Stimulated activated effector memory CD8-positive, alpha-beta T cell treated with anti-CD3 and anti-CD28 coated beads, Interleukin-12 subunit alpha, Interleukin-12 subunit beta, amount 100 ng/mL, for 72 hours (primary cell): Measurements from ENCODE around the gene SMPD1.
"Not testable (repeated sequence)": the region's sequence is repeated elsewhere in the genome, so short reads cannot be mapped to it uniquely, and the experiment has no call there.

Experiments
- ATAC-seq: fragments of 150-1000 bp; cut with Tn5 transposase; 2 replicates; pipeline ENCODE4 v1.10.0; 2021
- DNase-seq, 2 donors: peaks; one replicate each; pipeline ENCODE4 v3.0.0; 2021 to 2022; ENCODE audit warnings: low spot score in 2 of 2
- H3K27ac Mint-ChIP-seq: one replicate; pipeline ENCODE4 v1.8.0; 2022; ENCODE audit warnings: mild to moderate bottlenecking, mixed read lengths
- H3K36me3 Mint-ChIP-seq: one replicate; pipeline ENCODE4 v1.8.0; 2022; ENCODE audit warnings: mild to moderate bottlenecking, mixed read lengths
- H3K4me1 Mint-ChIP-seq: one replicate; pipeline ENCODE4 v1.8.0; 2022; ENCODE audit warnings: mixed read lengths
- H3K4me3 Mint-ChIP-seq: one replicate; pipeline ENCODE4 v1.8.0; 2022; ENCODE audit warnings: mild to moderate bottlenecking, mixed read lengths
- H3K9me3 Mint-ChIP-seq: one replicate; pipeline ENCODE4 v1.8.0; 2022; ENCODE audit warnings: mixed read lengths

SMPD1 gene

GRCh38 chr11:6377902-6378639 is 12.2 kb upstream of the SMPD1 start:
- H3K36me3 Mint-ChIP-seq: no peaks in the 10 kb centered on the region
- no peaks in the 10 kb centered on the region for H3K9me3 Mint-ChIP-seq
- H3K4me3 Mint-ChIP-seq: no peak overlapping the region
- no peak overlapping the region for H3K27ac Mint-ChIP-seq
- no peak for DNase-seq
- no peaks in the 10 kb centered on the region for H3K4me1 Mint-ChIP-seq
- ATAC-seq: peak; percentile 53

GRCh38 chr11:6378640-6378989 is 11.7 kb upstream of the SMPD1 start:
- Mint-ChIP-seq H3K4me3 (no peak overlapping the region), H3K4me1 (no peaks in the 10 kb centered on the region), H3K36me3 (no peaks in the 10 kb centered on the region), H3K27ac (no peak overlapping the region), H3K9me3 (no peaks in the 10 kb centered on the region)
- DNase-seq: no peak
- ATAC-seq: no peak

GRCh38 chr11:6385046-6385777 is 5.1 kb upstream of the SMPD1 start:
- ATAC-seq (no peak), DNase-seq (no peak)
- Mint-ChIP-seq H3K27ac (no peak overlapping the region), H3K36me3 (peaks cover 7% of the 10 kb centered on the region), H3K4me3 (no peak overlapping the region), H3K9me3 (no peaks in the 10 kb centered on the region), H3K4me1 (peaks cover 22% of the 10 kb centered on the region)

GRCh38 chr11:6387811-6388599 is 2.3 kb upstream of the SMPD1 start:
- H3K9me3 Mint-ChIP-seq: no peaks in the 10 kb centered on the region
- H3K4me1 Mint-ChIP-seq: peaks cover 37% of the 10 kb centered on the region
- peak overlapping the region; percentile 7 for H3K27ac Mint-ChIP-seq
- peaks cover 13% of the 10 kb centered on the region for H3K36me3 Mint-ChIP-seq
- no peak overlapping the region for H3K4me3 Mint-ChIP-seq
- DNase-seq (no peak), ATAC-seq (no peak)

GRCh38 chr11:6388748-6389147 is 1.5 kb upstream of the SMPD1 start:
- H3K4me3 Mint-ChIP-seq: peak overlapping the region; percentile 84
- H3K4me1 Mint-ChIP-seq: peaks cover 42% of the 10 kb centered on the region
- peak overlapping the region; percentile 7 for H3K27ac Mint-ChIP-seq
- DNase-seq (no peak), ATAC-seq (no peak)
- no peaks in the 10 kb centered on the region for H3K9me3 Mint-ChIP-seq
- H3K36me3 Mint-ChIP-seq: peaks cover 14% of the 10 kb centered on the region

GRCh38 chr11:6390718-6391469 is 620 bp downstream of the SMPD1 start:
- peaks cover 18% of the 10 kb centered on the region for H3K36me3 Mint-ChIP-seq
- H3K4me3 Mint-ChIP-seq: peak overlapping the region; percentile 84
- DNase-seq: peak in 1 of 2 donors; percentile 60
- peak overlapping the region; percentile 97 for H3K27ac Mint-ChIP-seq
- H3K9me3 Mint-ChIP-seq: no peaks in the 10 kb centered on the region
- no peak for ATAC-seq
- H3K4me1 Mint-ChIP-seq: peaks cover 37% of the 10 kb centered on the region

GRCh38 chr11:6391537-6392134 is 1.4 kb downstream of the SMPD1 start:
- Mint-ChIP-seq H3K36me3 (peaks cover 25% of the 10 kb centered on the region), H3K27ac (no peak overlapping the region), H3K9me3 (no peaks in the 10 kb centered on the region), H3K4me1 (peaks cover 37% of the 10 kb centered on the region), H3K4me3 (peak overlapping the region; percentile 84)
- no peak for DNase-seq
- ATAC-seq: no peak

DNA sequence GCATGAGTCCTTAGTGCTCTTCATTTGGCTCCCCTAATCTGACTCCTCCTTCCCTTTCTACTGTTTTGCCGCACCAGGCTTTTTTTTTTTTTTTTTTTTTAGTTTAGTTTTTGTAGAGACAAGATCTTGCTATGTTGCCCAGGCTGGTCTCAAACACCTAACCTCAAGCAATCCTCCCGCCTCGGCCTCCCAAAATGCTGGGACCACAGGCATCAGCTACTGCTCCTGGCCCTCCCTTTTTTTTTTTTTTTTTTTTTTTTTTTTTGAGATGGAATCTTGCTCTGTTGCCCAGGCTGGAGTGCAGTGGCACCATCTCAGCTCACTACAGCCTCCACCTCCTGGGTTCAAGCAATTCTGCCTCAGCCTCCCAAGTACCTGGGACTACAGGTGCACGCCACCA is 2.0 kb downstream of the SMPD1 start:
- peaks cover 37% of the 10 kb centered on the region for H3K4me1 Mint-ChIP-seq

DNA sequence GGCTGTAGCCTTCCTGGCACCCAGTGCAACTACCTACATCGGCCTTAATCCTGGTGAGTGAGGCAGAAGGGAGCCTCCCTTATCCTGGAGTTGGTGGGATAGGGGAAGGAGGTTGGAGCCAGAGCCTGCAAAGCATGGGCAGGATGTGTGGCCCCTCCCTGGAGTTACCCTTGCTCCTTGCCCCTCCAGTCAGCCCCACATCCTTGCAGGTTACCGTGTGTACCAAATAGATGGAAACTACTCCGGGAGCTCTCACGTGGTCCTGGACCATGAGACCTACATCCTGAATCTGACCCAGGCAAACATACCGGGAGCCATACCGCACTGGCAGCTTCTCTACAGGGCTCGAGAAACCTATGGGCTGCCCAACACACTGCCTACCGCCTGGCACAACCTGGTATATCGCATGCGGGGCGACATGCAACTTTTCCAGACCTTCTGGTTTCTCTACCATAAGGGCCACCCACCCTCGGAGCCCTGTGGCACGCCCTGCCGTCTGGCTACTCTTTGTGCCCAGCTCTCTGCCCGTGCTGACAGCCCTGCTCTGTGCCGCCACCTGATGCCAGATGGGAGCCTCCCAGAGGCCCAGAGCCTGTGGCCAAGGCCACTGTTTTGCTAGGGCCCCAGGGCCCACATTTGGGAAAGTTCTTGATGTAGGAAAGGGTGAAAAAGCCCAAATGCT is 3.9 kb downstream of the SMPD1 start:
- Mint-ChIP-seq H3K27ac (peak overlapping the region; percentile 75), H3K4me1 (peaks cover 34% of the 10 kb centered on the region), H3K9me3 (no peaks in the 10 kb centered on the region), H3K36me3 (peaks cover 32% of the 10 kb centered on the region), H3K4me3 (no peak overlapping the region)
- ATAC-seq (no peak), DNase-seq (no peak)

More for the DNA sequence above, 2.0 kb downstream of the SMPD1 start:
- H3K4me3 Mint-ChIP-seq: peak overlapping the region; percentile 84
- H3K27ac Mint-ChIP-seq: peak overlapping the region; percentile 75
- not testable (repeated sequence) for DNase-seq, H3K9me3 Mint-ChIP-seq, ATAC-seq
- peaks cover 26% of the 10 kb centered on the region for H3K36me3 Mint-ChIP-seq

DNA sequence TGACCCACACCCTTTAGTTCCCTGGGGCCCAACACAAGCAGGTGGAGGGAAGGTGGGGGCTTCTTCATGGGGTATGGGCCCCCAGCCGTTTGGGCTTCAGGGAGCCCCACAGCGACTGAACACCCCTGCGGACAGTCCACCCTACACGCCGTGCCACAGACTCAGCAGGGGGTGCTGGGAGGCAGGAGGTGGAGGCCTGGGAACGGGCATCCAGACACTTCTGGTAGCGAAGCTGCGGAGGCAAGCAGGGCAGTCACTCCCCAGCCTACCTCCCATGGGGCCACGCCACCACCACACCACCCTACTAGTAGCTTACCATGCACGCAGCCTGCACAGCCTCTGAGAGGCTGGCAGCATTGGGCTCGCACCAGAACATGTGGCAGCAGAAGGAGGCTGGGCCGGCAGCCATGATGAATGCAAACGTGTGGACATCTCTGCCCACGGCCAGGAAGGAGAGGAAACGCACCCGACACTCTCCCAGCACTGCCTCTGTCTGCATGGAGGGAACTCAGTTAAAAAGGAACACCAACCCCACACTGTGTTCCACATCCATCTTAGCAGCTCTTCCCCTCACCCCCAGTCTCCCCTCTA is 5.3 kb downstream of the SMPD1 start:
- no peak for ATAC-seq
- H3K4me1 Mint-ChIP-seq: peaks cover 34% of the 10 kb centered on the region
- peaks cover 37% of the 10 kb centered on the region for H3K36me3 Mint-ChIP-seq
- H3K27ac Mint-ChIP-seq: peak overlapping the region; percentile 67
- H3K4me3 Mint-ChIP-seq: no peak overlapping the region
- no peaks in the 10 kb centered on the region for H3K9me3 Mint-ChIP-seq
- DNase-seq: no peak

- Mint-ChIP-seq H3K27ac (no peak overlapping the region), H3K4me3 (no peak overlapping the region), H3K36me3 (peaks cover 50% of the 10 kb centered on the region), H3K4me1 (peaks cover 37% of the 10 kb centered on the region), H3K9me3 (no peaks in the 10 kb centered on the region)
- no peak for ATAC-seq
- DNase-seq: no peak
Measured at GRCh38 chr11:6397156-6397555, 6.9 kb downstream of the SMPD1 start.

GRCh38 chr11:6397636-6398035 is 7.4 kb downstream of the SMPD1 start:
- no peak for ATAC-seq
- Mint-ChIP-seq H3K27ac (no peak overlapping the region), H3K36me3 (peaks cover 52% of the 10 kb centered on the region), H3K9me3 (no peaks in the 10 kb centered on the region), H3K4me3 (no peak overlapping the region), H3K4me1 (peaks cover 40% of the 10 kb centered on the region)
- no peak for DNase-seq

GRCh38 chr11:6400431-6401345 is 10.4 kb downstream of the SMPD1 start:
- Mint-ChIP-seq H3K36me3 (peaks cover 48% of the 10 kb centered on the region), H3K4me1 (peaks cover 58% of the 10 kb centered on the region), H3K9me3 (no peaks in the 10 kb centered on the region), H3K27ac (peak overlapping the region; percentile 90), H3K4me3 (no peak overlapping the region)
- ATAC-seq (no peak), DNase-seq (no peak)
